GM19043 (cell line): Measurements from ENCODE around the gene ROS1.
A peak's percentile ranks its signal among the peaks of the same experiment; 100 is the strongest.
"Not testable (repeated sequence)": the region's sequence is repeated elsewhere in the genome, so short reads cannot be mapped to it uniquely, and the experiment has no call there.

Experiments
- ATAC-seq: cut with Tn5 transposase; IDR thresholded peaks from one replicate; pipeline ENCODE4 v1.9.1; 2021; ENCODE audit warnings: low read depth; ENCODE audit not compliant: unreplicated experiment

The ROS1 gene

GRCh38 chr6:117425431-117426153, at the start of gene ROS1:
TSS of gene ROS1 (minus strand) at chr6:117425942. CDS start at chr6:117425656, 286 bp downstream.
- no peak for ATAC-seq

- ATAC-seq, result no peak
Measured at GRCh38 chr6:117473401-117473800, 47.7 kb upstream of the ROS1 start.

GRCh38 chr6:117472667-117473066, 46.9 kb upstream of the ROS1 start:
- no peak for ATAC-seq

GRCh38 chr6:117469791-117470190, 44.0 kb upstream of the ROS1 start:
- no peak for ATAC-seq

GRCh38 chr6:117469356-117469755, 43.6 kb upstream of the ROS1 start:
- ATAC-seq, result no peak

GRCh38 chr6:117468527-117468926, 42.8 kb upstream of the ROS1 start:
- not testable (repeated sequence) for ATAC-seq

GRCh38 chr6:117467876-117468275, 42.1 kb upstream of the ROS1 start:
- ATAC-seq, result no peak

GRCh38 chr6:117465691-117466090, 39.9 kb upstream of the ROS1 start:
- no peak for ATAC-seq

- no peak for ATAC-seq
Measured at GRCh38 chr6:117464700-117465099, 39.0 kb upstream of the ROS1 start.

- ATAC-seq, result peak; percentile 58
Measured at GRCh38 chr6:117463762-117464665, 38.3 kb upstream of the ROS1 start.

GRCh38 chr6:117459204-117459944, 33.6 kb upstream of the ROS1 start:
- no peak for ATAC-seq

- no peak for ATAC-seq
Measured at GRCh38 chr6:117456998-117457397, 31.3 kb upstream of the ROS1 start.

- no peak for ATAC-seq
Measured at GRCh38 chr6:117456250-117456649, 30.5 kb upstream of the ROS1 start.

- ATAC-seq, result no peak
Measured at GRCh38 chr6:117451671-117452070, 25.9 kb upstream of the ROS1 start.

- no peak for ATAC-seq
Measured at GRCh38 chr6:117449549-117450439, 24.1 kb upstream of the ROS1 start.

GRCh38 chr6:117448732-117449485, 23.2 kb upstream of the ROS1 start:
- ATAC-seq, result no peak

- ATAC-seq, result no peak
Measured at GRCh38 chr6:117448011-117448410, 22.3 kb upstream of the ROS1 start.

- ATAC-seq, result no peak
Measured at GRCh38 chr6:117446861-117447260, 21.1 kb upstream of the ROS1 start.

GRCh38 chr6:117444600-117444999, 18.9 kb upstream of the ROS1 start:
- no peak for ATAC-seq
